ENCODE results near the gene LAMC1. TPM values are rescaled to one million over a fixed set of nuclear protein-coding genes. Genes with fewer than 3 reads are reported as not detected.
A peak's percentile ranks its signal among the peaks of the same experiment; 100 is the strongest.
"Not testable (repeated sequence)": the region's sequence is repeated elsewhere in the genome, so short reads cannot be mapped to it uniquely, and the experiment has no call there.

Gene LAMC1
- polyA plus RNA-seq, 1 experiment, result 360 TPM

DNA sequence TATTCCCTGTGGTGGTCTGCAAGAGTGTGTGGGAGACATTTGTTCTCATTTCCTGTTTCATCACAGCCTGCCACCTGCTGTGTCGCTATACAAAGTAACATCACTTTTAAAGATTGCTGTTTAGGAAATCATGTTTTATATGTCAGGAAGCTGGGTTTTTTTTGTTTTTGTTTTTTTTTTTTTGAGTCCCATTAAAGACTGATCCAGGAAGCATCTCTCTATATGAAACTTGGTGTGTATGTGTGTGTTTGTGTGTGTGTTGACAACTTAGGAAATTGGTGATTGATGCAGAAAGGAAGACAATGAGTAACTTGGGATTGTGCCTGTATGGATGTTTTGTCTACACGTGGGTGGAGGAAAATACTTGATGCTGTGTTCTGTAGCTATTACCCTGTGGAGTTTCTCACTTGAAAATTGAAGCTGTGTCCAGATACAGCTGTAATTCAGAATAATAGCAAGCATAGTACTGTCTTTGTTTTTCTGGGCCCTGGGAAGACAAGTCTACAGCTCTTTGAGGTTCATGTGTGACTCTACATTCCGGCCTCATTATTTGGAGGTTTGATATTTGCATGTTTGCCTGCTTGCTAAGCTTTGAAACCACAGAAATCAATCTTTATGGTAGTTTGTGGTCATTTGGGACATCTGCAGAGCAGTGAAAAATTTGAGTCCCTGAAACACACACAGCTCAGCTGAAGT, 47.9 kb downstream of the LAMC1 start:
- no peaks in the 10 kb centered on the region for H3K27me3 ChIP-seq (ENCODE audit: control insufficient read depth, insufficient read depth, low read length)
- H3K4me3 ChIP-seq (ENCODE audit: low read depth, low read length), result no peak overlapping the region
- CTCF ChIA-PET, result interaction anchor here (1.0 to 1.1 kb wide), 2 partner anchors 32 to 239 kb away, joined by 3 to 4 read pairs; no protein-coding TSS in a partner anchor
- TF ChIP-seq, protein P1, sequence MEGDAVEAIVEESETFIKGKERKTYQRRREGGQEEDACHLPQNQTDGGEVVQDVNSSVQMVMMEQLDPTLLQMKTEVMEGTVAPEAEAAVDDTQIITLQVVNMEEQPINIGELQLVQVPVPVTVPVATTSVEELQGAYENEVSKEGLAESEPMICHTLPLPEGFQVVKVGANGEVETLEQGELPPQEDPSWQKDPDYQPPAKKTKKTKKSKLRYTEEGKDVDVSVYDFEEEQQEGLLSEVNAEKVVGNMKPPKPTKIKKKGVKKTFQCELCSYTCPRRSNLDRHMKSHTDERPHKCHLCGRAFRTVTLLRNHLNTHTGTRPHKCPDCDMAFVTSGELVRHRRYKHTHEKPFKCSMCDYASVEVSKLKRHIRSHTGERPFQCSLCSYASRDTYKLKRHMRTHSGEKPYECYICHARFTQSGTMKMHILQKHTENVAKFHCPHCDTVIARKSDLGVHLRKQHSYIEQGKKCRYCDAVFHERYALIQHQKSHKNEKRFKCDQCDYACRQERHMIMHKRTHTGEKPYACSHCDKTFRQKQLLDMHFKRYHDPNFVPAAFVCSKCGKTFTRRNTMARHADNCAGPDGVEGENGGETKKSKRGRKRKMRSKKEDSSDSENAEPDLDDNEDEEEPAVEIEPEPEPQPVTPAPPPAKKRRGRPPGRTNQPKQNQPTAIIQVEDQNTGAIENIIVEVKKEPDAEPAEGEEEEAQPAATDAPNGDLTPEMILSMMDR (IDR thresholded peaks at IDR 0.05; ENCODE audit: insufficient read depth, low read depth, low read length), result no peak
- POLR2A ChIA-PET, result interaction anchor here (0.6 kb wide), 2 partner anchors 11 to 43 kb away, joined by 3 read pairs; no protein-coding TSS in a partner anchor
- H3K36me3 ChIP-seq (ENCODE audit: control insufficient read depth, insufficient read depth, low read length), result no peaks in the 10 kb centered on the region
- peak; percentile 84 for DNase-seq (ENCODE audit: low read depth)

DNA sequence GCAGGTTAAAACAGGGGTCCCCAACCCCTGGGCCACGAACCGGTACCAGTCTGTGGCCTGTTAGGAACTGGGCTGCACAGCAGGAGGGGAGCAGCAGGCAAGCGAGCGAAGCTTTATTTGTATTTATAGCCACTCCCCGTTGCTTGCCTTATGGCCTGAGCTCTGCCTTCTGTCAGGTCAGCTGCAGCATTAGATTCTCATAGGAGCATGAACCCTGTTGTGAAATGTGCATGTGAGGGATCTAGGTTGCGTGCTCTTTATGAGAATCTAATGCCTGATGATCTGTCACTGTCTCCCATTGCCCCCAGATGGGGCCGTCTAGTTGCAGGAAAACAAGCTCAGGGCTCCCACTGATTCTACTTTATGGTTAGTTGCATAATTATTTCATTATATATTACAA, 49.4 kb downstream of the LAMC1 start:
- CTCF ChIA-PET, result interaction anchor here (0.5 to 1.2 kb wide), 4 partner anchors 21 to 170 kb away, joined by 3 to 5 read pairs (median 3); no protein-coding TSS in a partner anchor
- H3K27me3 ChIP-seq (ENCODE audit: control insufficient read depth, insufficient read depth, low read length); H3K4me3 ChIP-seq (ENCODE audit: low read depth, low read length); H3K36me3 ChIP-seq (ENCODE audit: control insufficient read depth, insufficient read depth, low read length); DNase-seq (ENCODE audit: low read depth): not testable (repeated sequence)
- POLR2A ChIA-PET, result interaction anchor here (0.6 to 0.9 kb wide), 2 partner anchors 10 to 110 kb away, joined by 3 to 5 read pairs; no protein-coding TSS in a partner anchor

DNA sequence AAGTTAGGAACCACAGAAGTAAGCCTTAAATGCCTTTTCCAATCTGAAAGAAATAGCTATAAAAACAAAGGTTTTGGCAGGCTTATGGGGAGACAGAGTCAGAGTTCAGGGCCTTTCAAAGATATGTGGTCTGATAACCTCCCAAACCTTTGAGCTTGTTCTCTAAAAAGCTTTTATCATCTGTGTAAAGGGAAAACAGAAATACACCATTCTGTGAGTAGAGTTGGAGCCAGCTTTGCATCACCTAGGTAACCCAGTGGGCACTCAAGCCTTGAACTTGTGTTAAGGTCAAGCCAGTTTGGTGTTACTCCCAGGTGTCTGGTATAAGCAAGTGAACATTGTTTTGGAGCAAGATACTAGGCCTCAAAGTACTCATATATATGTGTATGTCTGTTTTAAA, 50.1 kb downstream of the LAMC1 start:
- POLR2A ChIA-PET, result interaction anchor here (0.6 kb wide), 1 partner anchor 111 kb away, joined by 5 read pairs; no protein-coding TSS in a partner anchor

DNA sequence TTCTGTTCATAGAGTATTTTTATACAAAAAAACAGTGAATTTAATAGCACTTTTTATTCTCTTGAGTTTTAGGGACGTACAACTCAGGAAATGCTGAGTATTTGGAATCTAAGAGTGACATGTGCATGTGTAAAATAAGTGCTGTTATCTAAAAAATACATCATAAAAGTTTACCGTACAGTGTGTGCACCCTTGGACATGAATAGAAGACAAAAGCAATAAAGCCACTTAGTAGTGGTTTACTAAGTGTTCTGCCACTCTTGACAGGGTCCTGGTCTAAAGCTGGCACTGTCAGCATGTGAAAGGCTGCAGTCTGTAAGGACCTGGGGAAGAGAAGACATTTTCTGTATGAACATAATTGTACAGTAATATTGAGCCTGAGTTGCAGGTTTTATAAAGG, 51.0 kb downstream of the LAMC1 start:
- CTCF ChIA-PET, result no interaction called here
- Histone ChIP-seq H3K36me3 (ENCODE audit: control insufficient read depth, insufficient read depth, low read length) (no peaks in the 10 kb centered on the region), H3K4me3 (ENCODE audit: low read depth, low read length) (no peak overlapping the region), H3K27me3 (ENCODE audit: control insufficient read depth, insufficient read depth, low read length) (no peaks in the 10 kb centered on the region)
- POLR2A ChIA-PET, result no interaction called here
- no peak for DNase-seq (ENCODE audit: low read depth)
- TF ChIP-seq, protein P1 (IDR thresholded peaks at IDR 0.05; ENCODE audit: insufficient read depth, low read depth, low read length), result no peak

More for the DNA sequence above, 50.1 kb downstream of the LAMC1 start:
- Histone ChIP-seq H3K4me3 (ENCODE audit: low read depth, low read length) (no peak overlapping the region), H3K27me3 (ENCODE audit: control insufficient read depth, insufficient read depth, low read length) (no peaks in the 10 kb centered on the region), H3K36me3 (ENCODE audit: control insufficient read depth, insufficient read depth, low read length) (no peaks in the 10 kb centered on the region)
- TF ChIP-seq, protein P1 (IDR thresholded peaks at IDR 0.05; ENCODE audit: insufficient read depth, low read depth, low read length), result no peak
- no peak for DNase-seq (ENCODE audit: low read depth)
- CTCF ChIA-PET, result interaction anchor here (0.6 to 1.2 kb wide), 4 partner anchors 14 to 169 kb away, joined by 3 read pairs; no protein-coding TSS in a partner anchor

DNA sequence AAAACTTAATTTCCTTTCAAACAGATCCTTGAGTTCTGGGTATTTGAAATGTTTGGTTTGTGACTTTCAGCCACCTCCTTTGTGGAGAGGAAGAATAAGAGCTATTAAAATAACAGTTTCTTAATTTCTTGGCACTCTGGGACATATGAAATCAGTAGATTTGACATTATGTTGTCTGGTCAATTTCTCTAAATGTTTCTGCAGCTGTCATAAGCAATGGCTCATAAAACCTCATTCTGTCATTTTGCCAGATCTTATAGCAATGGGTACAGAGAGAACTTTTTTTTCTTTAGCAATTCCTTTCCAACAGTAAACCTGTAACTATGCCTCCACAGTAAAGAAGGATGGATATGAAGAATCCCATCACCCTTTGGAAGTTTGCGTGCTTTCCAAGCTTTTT, 52.6 kb downstream of the LAMC1 start:
- H3K4me3 ChIP-seq (ENCODE audit: low read depth, low read length), result no peak overlapping the region
- no peaks in the 10 kb centered on the region for H3K36me3 ChIP-seq (ENCODE audit: control insufficient read depth, insufficient read depth, low read length)
- DNase-seq (ENCODE audit: low read depth), result no peak
- CTCF ChIA-PET, result interaction anchor here (0.9 kb wide), 1 partner anchor 37 kb away, joined by 3 read pairs; no protein-coding TSS in a partner anchor
- POLR2A ChIA-PET, result interaction anchor here (0.6 kb wide), 1 partner anchor 30 kb away, joined by 3 read pairs; no protein-coding TSS in a partner anchor
- H3K27me3 ChIP-seq (ENCODE audit: control insufficient read depth, insufficient read depth, low read length), result no peaks in the 10 kb centered on the region
- TF ChIP-seq, protein P1 (IDR thresholded peaks at IDR 0.05; ENCODE audit: insufficient read depth, low read depth, low read length), result no peak

All from BJ (cell line).